Endothelial cell of umbilical vein (primary cell): ENCODE data around the gene MLNR.
A peak's percentile ranks its signal among the peaks of the same experiment; 100 is the strongest.

Experiments used
- CTCF ChIP-seq, 2 donors: IDR thresholded peaks; 1 replicate in 1 of 2; 2 replicates in 1 of 2; pipeline ENCODE4 v1.5.1; 2011; ENCODE audit warnings: low read length in 2 of 2, mild to moderate bottlenecking in 2 of 2, moderate library complexity in 2 of 2, control low read depth in 1 of 2, inconsistent platforms in 1 of 2, low read depth in 1 of 2; ENCODE audit not compliant: insufficient read depth in 1 of 2; ENCODE audit errors: extremely low read depth in 1 of 2
- EZH2 ChIP-seq: IDR thresholded peaks from 2 replicates; pipeline ENCODE4 v1.6.1; 2012; ENCODE audit warnings: borderline replicate concordance, low read depth, mild to moderate bottlenecking, moderate library complexity, low read length, inconsistent platforms; ENCODE audit not compliant: severe bottlenecking
- JUN ChIP-seq: IDR thresholded peaks from 2 replicates; pipeline ENCODE4 v1.6.1; 2011; ENCODE audit warnings: borderline replicate concordance, low read depth; ENCODE audit not compliant: insufficient read length, insufficient read depth
- MAX ChIP-seq: IDR thresholded peaks from 2 replicates; pipeline ENCODE4 v1.6.1; 2011; ENCODE audit not compliant: insufficient read depth, insufficient read length
- POLR2A ChIP-seq: IDR thresholded peaks from 2 replicates; pipeline ENCODE4 v1.6.1; 2012; ENCODE audit warnings: low read depth, mild to moderate bottlenecking, control low read depth, low read length
- POLR2AphosphoS5 ChIP-seq: IDR thresholded peaks from 2 replicates; pipeline ENCODE4 v1.6.1; 2012; ENCODE audit warnings: low read depth, mild to moderate bottlenecking, control low read depth, low read length, moderate library complexity; ENCODE audit not compliant: insufficient read depth

DNA sequence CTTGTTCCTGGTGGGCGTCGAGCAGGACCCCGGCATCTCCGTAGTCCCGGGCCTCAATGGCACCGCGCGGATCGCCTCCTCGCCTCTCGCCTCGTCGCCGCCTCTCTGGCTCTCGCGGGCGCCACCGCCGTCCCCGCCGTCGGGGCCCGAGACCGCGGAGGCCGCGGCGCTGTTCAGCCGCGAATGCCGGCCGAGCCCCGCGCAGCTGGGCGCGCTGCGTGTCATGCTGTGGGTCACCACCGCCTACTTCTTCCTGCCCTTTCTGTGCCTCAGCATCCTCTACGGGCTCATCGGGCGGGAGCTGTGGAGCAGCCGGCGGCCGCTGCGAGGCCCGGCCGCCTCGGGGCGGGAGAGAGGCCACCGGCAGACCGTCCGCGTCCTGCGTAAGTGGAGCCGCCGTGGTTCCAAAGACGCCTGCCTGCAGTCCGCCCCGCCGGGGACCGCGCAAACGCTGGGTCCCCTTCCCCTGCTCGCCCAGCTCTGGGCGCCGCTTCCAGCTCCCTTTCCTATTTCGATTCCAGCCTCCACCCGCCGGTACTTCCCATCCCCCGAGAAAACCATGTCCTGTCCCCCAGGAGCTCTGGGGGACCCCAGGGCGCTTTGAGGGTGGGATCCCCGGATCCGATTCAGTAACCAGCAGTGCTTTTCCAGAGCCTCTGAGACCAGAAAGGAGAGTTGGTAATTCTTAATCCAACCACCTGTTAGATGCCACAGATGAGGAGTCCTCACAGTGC, 885 bp downstream of the MLNR start:
- TF ChIP-seq CTCF (IDR thresholded peaks at IDR 0.05; ENCODE audit: extremely low read depth in 1 of 2, insufficient read depth in 1 of 2, low read depth in 1 of 2, low read length in 2 of 2) (no peak), JUN (no peak), MAX (no peak), POLR2AphosphoS5 (no peak), POLR2A (no peak), EZH2 (peak; percentile 48)
